Measurements from ENCODE around the gene AKAP12.

AKAP12 gene, protein sequence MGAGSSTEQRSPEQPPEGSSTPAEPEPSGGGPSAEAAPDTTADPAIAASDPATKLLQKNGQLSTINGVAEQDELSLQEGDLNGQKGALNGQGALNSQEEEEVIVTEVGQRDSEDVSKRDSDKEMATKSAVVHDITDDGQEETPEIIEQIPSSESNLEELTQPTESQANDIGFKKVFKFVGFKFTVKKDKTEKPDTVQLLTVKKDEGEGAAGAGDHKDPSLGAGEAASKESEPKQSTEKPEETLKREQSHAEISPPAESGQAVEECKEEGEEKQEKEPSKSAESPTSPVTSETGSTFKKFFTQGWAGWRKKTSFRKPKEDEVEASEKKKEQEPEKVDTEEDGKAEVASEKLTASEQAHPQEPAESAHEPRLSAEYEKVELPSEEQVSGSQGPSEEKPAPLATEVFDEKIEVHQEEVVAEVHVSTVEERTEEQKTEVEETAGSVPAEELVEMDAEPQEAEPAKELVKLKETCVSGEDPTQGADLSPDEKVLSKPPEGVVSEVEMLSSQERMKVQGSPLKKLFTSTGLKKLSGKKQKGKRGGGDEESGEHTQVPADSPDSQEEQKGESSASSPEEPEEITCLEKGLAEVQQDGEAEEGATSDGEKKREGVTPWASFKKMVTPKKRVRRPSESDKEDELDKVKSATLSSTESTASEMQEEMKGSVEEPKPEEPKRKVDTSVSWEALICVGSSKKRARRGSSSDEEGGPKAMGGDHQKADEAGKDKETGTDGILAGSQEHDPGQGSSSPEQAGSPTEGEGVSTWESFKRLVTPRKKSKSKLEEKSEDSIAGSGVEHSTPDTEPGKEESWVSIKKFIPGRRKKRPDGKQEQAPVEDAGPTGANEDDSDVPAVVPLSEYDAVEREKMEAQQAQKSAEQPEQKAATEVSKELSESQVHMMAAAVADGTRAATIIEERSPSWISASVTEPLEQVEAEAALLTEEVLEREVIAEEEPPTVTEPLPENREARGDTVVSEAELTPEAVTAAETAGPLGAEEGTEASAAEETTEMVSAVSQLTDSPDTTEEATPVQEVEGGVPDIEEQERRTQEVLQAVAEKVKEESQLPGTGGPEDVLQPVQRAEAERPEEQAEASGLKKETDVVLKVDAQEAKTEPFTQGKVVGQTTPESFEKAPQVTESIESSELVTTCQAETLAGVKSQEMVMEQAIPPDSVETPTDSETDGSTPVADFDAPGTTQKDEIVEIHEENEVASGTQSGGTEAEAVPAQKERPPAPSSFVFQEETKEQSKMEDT (N-terminal part only)

DNA sequence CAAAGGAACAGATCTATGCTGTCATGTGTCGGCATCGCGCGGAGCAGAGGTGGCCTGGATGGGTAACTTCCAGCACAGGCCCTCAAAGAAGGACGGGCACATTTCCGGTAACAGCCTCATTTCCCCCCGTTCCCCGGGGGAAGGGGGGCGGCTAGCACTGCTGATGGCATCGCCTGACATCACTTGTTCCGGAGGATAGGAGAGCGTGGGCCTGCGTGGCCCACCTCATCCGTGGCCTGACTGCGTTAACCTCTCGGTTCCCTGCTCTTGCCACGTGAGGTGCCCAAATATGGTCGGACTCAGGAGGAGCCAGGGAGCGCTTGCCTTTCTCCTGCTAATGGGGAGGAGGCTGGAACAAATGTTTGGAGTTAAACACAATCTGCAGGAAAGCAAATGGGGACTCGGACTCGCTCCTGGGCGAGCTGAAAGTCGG is at the start of gene AKAP12:
Gene AKAP12, plus strand, starts transcription at position 365 of the 433 bp plus-strand sequence. CDS start 596 bp downstream, outside the sequence.
- peak; percentile 54 for DNase-seq

DNA sequence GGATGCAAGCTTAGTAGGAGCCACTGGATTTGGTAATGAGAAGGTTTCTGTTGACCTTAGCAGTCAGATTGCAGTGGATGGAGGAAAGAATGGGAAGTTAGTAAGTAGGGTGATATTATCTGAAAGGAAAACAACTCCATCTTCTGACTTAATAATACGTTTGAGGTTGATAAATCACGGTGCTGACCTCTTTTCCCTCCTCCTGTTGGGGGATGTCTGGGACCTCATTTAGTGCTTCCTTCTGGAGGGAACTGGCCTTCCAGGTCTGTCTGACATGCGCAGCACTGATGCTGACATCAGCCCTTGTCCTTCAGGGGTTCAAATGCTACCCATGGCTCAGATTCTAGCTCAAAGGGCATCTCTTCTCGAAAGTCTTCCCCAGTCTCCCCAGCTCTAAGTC is 48.2 kb upstream of the AKAP12 start:
- no peak for DNase-seq

DNA sequence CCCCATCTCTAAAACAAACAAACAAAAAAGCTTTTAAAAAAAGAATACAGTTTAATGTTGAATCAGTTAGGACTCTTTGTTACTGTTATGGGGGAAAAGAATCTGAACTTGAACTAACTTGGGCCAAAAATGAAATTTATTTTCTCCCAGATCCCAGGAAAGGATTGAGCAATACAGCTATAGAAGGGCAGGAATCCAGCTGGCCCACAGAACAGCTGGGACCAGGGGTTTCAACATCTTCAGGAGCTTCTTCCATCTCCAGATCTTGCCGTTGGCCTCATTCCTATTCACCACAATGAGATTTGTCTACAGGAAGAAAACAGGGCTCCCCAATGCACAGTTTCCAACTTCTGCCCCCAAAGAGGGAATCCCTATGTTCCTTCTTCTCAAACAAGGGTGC is 43.2 kb upstream of the AKAP12 start:
- no peak for DNase-seq

DNA sequence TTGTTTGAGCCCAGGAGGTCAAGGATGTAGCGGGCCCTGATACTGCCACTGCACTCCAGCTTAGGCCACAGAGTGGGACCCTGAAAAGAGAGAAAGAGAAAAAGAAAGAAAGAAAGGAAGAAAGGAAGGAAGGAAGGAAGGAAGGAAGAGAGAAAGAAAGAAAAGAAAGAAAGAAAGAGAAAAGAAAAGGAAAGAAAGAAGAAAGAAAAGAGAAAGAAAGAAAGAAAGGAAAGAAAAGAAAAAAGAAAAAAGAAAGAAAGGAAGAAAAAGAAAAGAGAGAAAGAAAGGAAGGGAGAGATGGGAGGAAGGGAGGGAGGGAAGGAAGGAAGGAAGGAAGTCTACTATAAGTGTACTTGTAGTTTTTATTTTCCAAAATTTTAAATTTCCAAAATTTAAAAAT is 42.2 kb upstream of the AKAP12 start:
- no peak for DNase-seq

DNA sequence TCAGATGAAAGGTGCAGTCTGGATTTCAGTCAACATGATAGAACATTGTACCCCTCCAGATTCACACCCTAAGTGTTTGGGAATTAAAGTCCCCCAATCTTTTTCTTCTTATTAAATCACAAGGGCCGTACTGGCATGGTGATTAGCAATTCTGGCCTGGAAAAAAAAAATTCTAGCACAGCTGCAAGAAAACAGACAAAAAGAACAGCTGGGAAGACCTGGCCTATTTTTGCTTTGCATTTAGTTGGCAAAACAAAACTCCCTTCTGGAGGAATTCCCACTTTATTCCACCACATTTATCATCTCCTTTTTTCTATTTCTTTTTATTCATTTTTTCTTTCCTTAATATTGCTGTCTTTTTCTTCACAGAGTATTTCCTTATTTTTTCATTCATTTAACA is 39.8 kb upstream of the AKAP12 start:
- no peak for DNase-seq

DNA sequence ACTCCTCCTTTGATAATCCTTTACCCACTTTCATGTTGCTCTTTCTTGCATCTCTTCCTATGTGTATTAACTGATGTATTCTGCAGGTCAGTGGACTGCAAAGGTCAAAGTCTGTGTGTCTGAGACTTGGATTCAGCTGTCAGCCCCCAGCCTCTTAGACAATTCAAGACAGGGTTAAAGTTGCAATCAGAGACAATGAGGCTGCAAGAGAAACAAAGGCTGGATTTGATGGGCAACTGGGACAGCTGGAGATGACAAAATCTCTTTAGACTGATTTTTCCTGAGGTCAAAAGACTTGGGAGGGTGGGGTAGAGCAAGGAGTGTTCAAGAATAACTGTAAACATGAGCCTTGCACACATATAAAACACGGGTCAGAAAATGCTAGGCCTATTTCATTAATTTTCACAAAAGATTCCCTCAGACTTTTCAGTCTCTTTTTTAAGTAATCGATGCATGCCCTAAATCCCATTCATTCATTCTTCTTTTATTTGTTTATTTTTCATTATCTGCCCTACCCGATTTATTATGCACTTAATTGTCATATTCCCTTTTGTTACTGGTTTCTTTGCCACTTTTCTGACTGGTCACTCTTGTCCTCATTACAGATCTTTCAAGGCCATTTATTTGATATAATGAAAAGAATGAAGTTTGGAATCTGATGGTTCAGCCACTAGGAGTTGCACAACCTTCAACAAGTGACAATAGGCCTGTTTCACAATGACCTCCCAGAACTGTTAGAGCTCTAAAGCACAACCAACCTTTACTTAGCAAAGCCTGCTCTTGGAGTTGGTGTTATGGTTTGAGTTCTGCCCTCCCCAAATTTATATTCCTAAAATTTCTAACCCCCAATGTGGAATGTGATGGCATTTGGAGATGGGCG is 33.8 kb upstream of the AKAP12 start:
- no peak for DNase-seq

DNA sequence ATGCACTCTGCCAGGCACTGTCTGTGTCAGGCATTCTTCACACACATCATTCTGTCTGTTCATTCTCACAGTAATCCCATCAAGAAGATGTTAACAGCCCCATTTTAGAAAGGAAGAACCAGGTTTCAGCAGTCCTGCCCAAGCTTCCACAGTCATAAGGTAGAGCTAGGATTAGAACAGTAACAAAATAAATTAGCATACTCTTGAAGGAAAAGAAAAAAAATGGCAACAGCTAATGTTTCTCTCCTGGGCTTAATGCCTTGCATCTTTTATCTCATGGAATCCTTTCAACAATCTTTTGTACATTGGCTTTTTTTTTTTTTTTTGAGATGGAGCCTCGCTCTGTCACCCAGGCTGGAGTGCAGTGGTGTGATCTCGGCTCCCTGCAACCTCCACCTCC is 32.1 kb upstream of the AKAP12 start:
- DNase-seq, result no peak

DNA sequence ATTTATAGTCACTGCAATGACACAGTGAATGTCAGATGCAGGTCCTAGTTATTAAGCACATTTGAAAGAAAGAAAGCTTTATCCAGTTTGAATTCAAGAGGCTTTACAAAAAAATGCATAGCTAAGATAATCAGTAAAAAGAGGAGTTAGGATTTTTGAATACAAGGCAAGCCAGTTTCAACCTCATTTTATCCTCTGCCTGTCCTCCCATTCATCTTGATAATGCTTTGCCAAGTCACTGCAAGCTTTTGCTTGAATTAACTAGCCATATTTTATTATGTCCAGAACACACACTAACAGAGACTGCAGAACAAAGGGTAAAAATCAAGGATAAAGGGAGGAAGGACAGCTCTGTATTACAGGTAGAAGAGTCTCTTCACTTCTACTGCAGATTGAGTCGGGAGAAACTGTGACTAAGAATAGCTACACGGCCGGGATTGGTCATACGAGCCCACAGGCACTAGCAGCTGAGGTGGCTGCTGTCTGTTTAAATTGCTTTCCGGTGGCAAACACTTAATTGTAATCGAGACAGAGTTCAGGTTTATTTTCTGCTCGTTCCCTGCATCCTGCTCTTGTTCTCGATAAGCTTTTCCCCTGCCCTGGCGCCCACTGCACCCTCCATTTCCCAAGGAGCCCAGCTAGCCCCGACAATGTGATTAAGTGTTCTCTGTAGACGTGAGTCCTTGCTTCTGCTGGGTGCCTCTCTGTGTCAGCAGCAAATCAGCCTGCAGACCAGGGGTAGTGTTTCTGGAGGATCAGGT is 30.5 kb upstream of the AKAP12 start:
- no peak for DNase-seq

DNA sequence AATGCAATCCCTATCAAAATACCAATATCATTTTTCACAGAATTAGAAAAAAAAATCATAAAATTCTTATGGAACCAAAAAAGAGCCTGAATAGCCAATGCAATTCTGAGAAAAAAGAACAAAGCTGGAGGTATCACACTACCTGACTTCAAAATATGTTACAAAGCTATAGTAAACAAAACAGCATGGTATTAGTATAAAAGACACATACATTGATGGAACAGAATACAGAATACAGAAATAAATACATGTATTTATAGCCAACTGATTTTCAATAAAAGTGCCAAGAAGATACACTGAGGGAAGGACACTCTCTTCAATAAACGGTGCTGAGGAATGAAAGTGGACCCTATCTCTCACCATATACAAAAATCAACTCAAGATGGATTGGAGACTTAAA is 28.7 kb upstream of the AKAP12 start:
- no peak for DNase-seq

DNA sequence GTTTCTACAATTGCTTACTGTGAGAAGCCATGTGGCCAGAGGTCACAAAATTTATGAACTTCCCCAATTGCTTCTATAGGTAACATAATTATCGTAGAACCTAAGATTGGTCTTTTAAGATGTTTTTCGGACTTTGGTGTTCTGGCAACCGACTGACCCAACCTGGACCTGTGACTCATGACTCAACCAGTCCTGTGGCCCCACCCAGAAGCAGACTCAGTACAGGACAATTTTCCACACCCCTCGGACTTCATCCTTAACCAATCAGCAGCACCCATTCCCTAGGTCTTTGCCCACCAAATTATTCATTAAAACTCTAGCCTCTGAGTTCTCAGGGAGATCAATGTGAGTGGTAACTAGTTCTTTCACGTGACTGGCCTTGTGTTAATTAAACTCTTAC is 26.4 kb upstream of the AKAP12 start:
- no peak for DNase-seq

DNA sequence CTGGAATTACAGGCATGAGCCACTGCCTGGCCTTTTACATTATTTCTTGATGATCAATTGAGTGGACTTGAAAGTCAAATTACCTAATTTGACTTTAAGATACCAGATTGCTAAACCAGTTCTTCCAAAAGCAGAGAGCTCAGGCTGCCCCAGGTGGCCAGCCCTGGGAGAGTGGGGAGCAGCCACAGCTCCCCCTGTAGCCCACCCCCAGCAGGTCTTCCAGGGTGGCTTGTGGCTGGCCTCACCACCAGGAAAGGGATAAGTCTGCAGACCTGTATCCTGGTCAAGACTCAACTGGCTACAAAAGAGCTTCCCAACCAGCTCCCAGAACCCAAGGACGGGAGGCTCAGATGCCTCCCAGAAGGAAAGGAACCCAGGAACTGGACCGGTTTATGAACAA is 23.8 kb upstream of the AKAP12 start:
- DNase-seq, result no peak

DNA sequence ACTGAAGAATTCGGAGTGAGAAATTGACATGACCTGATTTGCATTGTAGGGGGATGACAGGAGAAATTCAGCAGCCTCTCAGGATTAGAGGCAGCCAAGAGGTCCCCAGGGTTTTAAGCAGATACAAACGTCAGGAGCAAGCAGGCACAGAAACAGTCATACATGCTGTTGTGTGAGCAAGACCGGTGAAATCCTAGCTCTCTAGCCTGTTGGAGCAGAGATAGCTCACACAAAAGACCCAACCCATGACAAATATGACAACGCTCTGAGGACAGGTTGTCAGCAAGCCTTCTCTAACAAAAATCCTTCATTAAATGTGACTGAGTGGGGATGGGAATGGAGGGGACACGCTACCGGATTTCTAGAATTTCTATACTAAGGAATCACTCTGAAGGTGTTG is 23.0 kb upstream of the AKAP12 start:
- no peak for DNase-seq

DNA sequence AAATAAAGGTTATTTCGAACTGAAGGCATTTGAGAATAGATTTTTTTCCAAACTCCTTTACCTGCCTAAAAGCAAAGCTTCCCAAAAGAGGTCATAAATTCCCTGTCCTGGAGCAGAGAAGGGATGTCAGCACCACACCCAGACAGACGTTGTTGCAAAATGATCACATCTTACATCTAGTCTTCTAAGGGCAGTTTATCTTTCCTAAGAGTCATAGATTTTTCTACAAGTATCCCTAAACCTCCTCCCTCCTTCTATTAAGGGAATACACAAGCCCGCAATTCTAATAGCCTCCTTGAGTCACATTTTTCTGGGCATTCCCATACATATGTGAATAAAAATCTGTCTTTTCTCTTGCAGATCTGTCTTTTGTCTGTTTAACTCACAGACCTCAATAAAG is 20.6 kb upstream of the AKAP12 start:
- no peak for DNase-seq

DNA sequence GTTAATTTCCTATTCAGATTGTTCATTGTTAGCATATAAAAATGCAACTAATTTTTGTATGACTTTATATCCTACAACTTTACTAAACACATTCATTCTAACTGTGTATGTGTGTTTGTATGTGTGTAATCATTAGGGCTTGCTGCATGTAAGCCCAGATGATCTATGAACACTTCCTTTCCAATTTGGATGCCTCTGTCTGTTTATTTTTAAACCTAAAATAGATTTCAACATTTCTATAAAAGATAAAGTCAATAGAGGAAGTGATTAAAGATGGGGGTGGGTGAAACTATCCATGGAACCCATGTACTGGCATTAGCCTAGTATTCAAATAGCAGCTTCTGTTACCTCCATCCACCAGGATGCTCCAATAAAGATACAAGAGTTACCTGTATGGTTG is 15.7 kb upstream of the AKAP12 start:
- no peak for DNase-seq

DNA sequence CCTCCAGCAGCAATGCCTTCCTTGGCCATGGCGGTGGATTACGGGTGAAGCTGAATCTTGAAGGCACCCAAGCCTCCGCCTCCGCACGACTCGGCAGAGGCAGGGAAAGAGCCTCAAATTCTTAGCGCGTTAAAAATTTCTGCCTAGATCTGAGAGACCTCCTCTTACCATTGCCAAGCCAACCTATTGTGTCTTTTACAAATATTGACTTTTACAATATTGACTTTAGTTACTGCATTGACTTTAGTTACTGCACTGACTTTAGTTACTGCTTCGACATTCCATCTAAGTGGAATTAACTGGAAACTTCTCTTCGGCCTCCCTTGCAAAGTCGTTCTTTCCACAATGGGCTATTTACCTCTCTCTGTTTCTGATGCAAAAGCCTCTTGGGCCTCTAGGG is 13.8 kb upstream of the AKAP12 start:
- DNase-seq, result no peak

DNA sequence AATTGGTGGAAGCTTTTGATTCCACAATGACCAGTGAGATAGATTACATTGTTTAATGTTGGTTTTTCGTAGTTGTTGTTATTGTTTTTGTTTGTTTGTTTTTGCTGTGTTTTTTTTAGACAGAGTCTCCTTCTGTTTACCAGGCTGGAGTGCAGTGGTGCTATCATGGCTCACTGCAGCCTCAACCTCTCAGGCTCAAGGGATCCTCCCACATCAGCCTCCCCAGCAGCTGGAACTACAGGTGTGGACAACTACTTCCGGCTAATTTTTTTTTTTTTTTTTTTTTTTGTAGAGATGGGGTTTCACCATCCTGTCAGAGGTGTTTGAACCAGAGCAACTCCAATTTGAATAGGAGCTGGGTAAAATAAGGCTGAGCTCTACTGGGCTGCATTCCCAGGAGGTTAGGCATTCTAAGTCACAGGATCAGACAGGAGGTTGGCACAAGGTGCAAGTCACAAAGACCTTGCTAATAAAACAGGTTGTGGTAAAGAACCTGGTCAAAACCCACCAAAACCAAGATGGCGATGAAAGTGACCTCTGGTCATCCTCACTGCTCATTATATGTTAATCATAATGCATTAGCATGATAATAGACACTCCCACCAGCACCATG is 10.9 kb upstream of the AKAP12 start:
- no peak for DNase-seq

DNA sequence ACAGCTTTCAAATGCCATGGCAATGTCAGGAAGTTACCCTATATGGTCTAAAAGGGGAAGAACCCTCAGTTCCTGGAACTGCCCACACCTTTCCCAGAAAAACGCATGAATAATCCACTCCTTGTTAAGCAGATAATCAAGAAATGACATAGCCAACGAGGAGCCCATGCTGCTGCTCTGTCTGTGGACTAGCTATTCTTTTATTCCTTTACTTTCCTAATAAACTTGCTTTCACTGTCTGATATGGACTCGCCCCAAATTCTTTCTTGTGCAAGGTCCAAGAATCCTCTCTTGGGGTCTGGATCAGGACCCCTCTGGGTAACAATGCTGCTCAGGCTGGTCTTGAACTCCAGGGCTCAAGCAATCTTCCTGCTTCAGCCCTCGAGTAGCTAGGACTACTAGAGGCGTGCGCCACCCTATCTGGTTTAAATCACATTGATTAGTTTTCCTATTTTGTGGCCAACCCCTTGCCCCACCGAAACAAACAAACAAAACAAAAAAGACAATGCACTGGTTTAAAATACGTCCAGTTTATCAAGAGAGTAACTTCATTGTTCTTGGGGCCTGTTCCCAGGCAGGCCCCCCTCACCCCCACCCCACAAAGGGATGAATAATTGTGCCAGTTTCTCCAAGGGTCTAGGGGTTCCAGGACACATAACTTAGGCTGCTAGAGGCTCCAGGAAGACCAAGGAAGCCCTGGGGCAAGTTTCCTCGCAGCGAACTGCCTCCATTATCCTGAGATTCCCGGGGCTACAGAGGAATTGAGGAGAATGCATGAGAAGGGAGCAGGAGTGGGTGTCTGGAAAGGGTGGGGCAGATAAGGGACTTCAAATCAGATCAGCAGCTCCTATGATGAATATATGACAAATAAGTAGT is 10.1 kb upstream of the AKAP12 start:
- DNase-seq, result no peak

DNA sequence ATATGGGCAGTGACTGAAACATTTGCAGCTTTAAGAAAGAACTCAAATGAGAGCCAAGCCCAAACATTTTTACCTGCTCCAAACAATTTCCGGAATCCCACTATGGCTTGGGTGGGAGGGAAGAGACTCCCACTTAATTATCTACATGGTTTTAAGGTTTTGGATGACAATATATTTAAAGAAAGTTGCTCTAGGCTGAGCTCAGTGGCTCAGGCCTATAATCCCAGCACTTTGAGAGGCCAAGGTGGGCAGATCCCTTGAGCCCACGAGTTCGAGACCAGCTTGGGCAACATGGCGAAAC is 9.5 kb upstream of the AKAP12 start:
- no peak for DNase-seq

DNA sequence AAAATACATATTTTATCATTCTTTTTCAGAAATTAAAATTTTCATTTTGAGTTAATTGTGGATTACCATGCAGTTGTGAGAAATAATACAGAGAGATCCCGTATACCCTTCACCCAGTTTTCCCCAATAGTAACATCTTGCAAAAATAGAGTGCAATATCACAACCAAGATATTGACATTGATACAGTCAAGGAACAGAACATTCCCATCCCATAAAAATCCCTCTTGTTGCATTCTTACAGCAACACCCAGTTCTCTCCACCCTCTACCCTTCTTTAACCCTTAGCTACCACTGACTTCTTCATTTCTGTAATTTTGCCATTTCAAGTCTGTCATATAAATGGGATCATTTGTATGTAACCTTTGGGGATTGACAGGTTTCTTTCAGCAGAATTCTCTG is 6.9 kb upstream of the AKAP12 start:
- DNase-seq, result no peak

DNA sequence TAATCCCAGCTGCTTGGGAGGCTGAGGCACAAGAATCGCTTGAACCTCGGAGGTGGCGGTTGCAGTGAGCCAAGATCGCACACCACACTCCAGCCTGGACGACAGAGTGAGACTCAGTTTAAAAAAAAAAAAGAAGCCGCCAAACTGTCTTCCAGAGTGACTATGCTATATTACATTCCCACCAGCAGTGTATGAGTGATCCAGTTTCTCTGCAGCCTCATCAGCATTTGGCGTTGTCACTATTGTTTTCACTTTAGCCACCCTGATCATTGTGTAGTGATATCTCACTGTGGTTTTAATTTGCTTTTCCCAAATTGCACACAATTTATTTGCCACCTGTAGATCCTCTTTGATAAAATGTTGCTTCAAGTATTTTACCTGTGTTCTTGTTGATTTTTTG is 6.0 kb upstream of the AKAP12 start:
- no peak for DNase-seq

Measured in midbrain (tissue), 1 donor.